ENCODE measurements around the gene PSMC1. TPM values are rescaled to one million over a fixed set of nuclear protein-coding genes. Genes with fewer than 3 reads are reported as not detected.

Gene PSMC1
- polyA plus RNA-seq, 2 of the 4 experiments (the other 2 are of a cell fraction) = 328 to 336 TPM

DNA sequence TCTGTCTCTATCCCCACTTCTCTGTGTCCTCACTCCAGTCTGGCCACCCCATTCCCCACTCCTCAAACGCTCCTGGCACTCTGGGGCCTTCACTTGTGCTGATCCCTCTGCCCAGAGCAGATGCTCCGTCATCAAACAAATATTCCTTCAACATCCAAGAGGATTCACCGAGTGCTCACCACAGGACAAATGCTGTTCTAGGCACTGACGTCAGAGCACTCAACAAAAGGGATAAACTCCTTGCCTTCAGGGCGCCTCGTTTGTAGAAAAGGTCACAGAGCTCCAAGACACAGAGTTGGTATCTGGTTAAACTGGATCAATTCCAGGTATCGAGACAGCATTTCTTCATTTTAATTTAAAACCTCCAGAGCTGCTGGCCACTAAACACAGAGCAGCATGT is 35.3 kb downstream of the PSMC1 start:
- no peaks in the 10 kb centered on the region for H3K9me3 ChIP-seq
- ChIA-PET POLR2A (no interaction called here), CTCF (interaction anchor here (1.0 to 2.5 kb wide), 3 partner anchors 9 to 406 kb away, joined by 4 to 15 read pairs (median 9); no protein-coding TSS in a partner anchor)
- no peak overlapping the region for H3K4me2 ChIP-seq
- H3K4me3 ChIP-seq = no peak overlapping the region
- TF ChIP-seq NPAS2 (CRISPR knock-in tag; IDR thresholded peaks at IDR 0.05; ENCODE audit: borderline replicate concordance) (no peak), KDM1A (IDR thresholded peaks at IDR 0.05; ENCODE audit: low read depth) (no peak), NR3C1 (IDR thresholded peaks at IDR 0.05) (no peak), ZFP36 (IDR thresholded peaks at IDR 0.05; ENCODE audit: borderline replicate concordance, partially characterized antibody) (no peak)
- H3K4me1 ChIP-seq = no peaks in the 10 kb centered on the region
- ATAC-seq (no peak), FAIRE-seq (no peak), DNase-seq (ENCODE audit: low read depth in 1 of 2, low spot score in 1 of 2) (no peak)
- WGBS (ENCODE audit: missing lambda C conversion rate) = 85% methylated on average over 7 of the region's 7 CpGs
- no peak overlapping the region for H3K27ac ChIP-seq

GRCh38 chr14:90293766-90294730 is 37.7 kb downstream of the PSMC1 start:
- TF ChIP-seq RFX5 (IDR thresholded peaks at IDR 0.05) = no peak
- TF ChIP-seq, protein P1, sequence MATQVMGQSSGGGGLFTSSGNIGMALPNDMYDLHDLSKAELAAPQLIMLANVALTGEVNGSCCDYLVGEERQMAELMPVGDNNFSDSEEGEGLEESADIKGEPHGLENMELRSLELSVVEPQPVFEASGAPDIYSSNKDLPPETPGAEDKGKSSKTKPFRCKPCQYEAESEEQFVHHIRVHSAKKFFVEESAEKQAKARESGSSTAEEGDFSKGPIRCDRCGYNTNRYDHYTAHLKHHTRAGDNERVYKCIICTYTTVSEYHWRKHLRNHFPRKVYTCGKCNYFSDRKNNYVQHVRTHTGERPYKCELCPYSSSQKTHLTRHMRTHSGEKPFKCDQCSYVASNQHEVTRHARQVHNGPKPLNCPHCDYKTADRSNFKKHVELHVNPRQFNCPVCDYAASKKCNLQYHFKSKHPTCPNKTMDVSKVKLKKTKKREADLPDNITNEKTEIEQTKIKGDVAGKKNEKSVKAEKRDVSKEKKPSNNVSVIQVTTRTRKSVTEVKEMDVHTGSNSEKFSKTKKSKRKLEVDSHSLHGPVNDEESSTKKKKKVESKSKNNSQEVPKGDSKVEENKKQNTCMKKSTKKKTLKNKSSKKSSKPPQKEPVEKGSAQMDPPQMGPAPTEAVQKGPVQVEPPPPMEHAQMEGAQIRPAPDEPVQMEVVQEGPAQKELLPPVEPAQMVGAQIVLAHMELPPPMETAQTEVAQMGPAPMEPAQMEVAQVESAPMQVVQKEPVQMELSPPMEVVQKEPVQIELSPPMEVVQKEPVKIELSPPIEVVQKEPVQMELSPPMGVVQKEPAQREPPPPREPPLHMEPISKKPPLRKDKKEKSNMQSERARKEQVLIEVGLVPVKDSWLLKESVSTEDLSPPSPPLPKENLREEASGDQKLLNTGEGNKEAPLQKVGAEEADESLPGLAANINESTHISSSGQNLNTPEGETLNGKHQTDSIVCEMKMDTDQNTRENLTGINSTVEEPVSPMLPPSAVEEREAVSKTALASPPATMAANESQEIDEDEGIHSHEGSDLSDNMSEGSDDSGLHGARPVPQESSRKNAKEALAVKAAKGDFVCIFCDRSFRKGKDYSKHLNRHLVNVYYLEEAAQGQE (IDR thresholded peaks at IDR 0.05) = no peak
- no peak for TF ChIP-seq ZFP36 (IDR thresholded peaks at IDR 0.05; ENCODE audit: borderline replicate concordance, partially characterized antibody)
- TF ChIP-seq TFCP2L1 (CRISPR knock-in tag; IDR thresholded peaks at IDR 0.05) = no peak
- TF ChIP-seq, protein P2, sequence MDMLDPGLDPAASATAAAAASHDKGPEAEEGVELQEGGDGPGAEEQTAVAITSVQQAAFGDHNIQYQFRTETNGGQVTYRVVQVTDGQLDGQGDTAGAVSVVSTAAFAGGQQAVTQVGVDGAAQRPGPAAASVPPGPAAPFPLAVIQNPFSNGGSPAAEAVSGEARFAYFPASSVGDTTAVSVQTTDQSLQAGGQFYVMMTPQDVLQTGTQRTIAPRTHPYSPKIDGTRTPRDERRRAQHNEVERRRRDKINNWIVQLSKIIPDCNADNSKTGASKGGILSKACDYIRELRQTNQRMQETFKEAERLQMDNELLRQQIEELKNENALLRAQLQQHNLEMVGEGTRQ (IDR thresholded peaks at IDR 0.05) = no peak
- no peak for TF ChIP-seq EHF (CRISPR knock-in tag; IDR thresholded peaks at IDR 0.05)
- TF ChIP-seq, protein P3, sequence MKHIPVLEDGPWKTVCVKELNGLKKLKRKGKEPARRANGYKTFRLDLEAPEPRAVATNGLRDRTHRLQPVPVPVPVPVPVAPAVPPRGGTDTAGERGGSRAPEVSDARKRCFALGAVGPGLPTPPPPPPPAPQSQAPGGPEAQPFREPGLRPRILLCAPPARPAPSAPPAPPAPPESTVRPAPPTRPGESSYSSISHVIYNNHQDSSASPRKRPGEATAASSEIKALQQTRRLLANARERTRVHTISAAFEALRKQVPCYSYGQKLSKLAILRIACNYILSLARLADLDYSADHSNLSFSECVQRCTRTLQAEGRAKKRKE (CRISPR knock-in tag; IDR thresholded peaks at IDR 0.05; ENCODE audit: low read depth) = no peak
- TF ChIP-seq EP300 (IDR thresholded peaks at IDR 0.05) = no peak
- no peak for TF ChIP-seq FOSB (CRISPR knock-in tag; IDR thresholded peaks at IDR 0.05)
- no peak for TF ChIP-seq CBX8 (IDR thresholded peaks at IDR 0.05)
- no peak for TF ChIP-seq CBX2 (IDR thresholded peaks at IDR 0.05; ENCODE audit: borderline replicate concordance, low read depth)
- TF ChIP-seq HOXB5 (CRISPR knock-in tag; IDR thresholded peaks at IDR 0.05) = no peak
- TF ChIP-seq ZSCAN20 (CRISPR knock-in tag; IDR thresholded peaks at IDR 0.05) = no peak
- TF ChIP-seq NR3C1 (IDR thresholded peaks at IDR 0.05) = no peak
- TF ChIP-seq CEBPB (IDR thresholded peaks at IDR 0.05) = no peak
- TF ChIP-seq CHD2 (IDR thresholded peaks at IDR 0.05; ENCODE audit: low read length, partially characterized antibody) = no peak
- no peak for TF ChIP-seq KDM1A (IDR thresholded peaks at IDR 0.05; ENCODE audit: low read depth)
- TF ChIP-seq, protein P4, sequence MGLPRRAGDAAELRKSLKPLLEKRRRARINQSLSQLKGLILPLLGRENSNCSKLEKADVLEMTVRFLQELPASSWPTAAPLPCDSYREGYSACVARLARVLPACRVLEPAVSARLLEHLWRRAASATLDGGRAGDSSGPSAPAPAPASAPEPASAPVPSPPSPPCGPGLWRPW (IDR thresholded peaks at IDR 0.05) = no peak
- TF ChIP-seq SMC3 (IDR thresholded peaks at IDR 0.05) = no peak
- no peak for TF ChIP-seq MAX (IDR thresholded peaks at IDR 0.05)
- H3K9me3 ChIP-seq = no peaks in the 10 kb centered on the region
- ATAC-seq (0 out of 6 replicates have a peak, but pooled peaks of 1 of the 2 experiments have one; percentile 38), DNase-seq (ENCODE audit: low read depth in 1 of 2, low spot score in 1 of 2) (no peak), FAIRE-seq (no peak)
- ChIA-PET CTCF (no interaction called here), POLR2A (no interaction called here)
- no peak overlapping the region for H3K4me3 ChIP-seq
- H3K27ac ChIP-seq = no peak overlapping the region
- WGBS (ENCODE audit: missing lambda C conversion rate) = 89% methylated on average over 11 of the region's 11 CpGs
- no peak overlapping the region for H3K4me2 ChIP-seq
- H3K4me1 ChIP-seq = no peaks in the 10 kb centered on the region
